Activated CD8-positive, alpha-beta memory T cell treated with anti-CD3 and anti-CD28 coated beads, Interleukin-2, amount 50 U/mL, for 48 hours (primary cell): ENCODE results near the gene UQCC2.

ENCODE experiments used
- DNase-seq: peaks from one replicate; pipeline ENCODE4 v3.0.0-alpha.2; 2020

UQCC2 gene

GRCh38 chr6:33688006-33688405 is 23.5 kb downstream of the UQCC2 start:
- no peak for DNase-seq

- no peak for DNase-seq
Observed at GRCh38 chr6:33686981-33687975, 24.2 kb downstream of the UQCC2 start.

- no peak for DNase-seq
Observed at GRCh38 chr6:33686225-33686924, 25.1 kb downstream of the UQCC2 start.

GRCh38 chr6:33685411-33686224 is 25.9 kb downstream of the UQCC2 start:
- no peak for DNase-seq

- DNase-seq: no peak
Observed at GRCh38 chr6:33684983-33685382, 26.5 kb downstream of the UQCC2 start.

- DNase-seq: no peak
Observed at GRCh38 chr6:33684428-33684896, 27.0 kb downstream of the UQCC2 start.

- DNase-seq: no peak
Observed at GRCh38 chr6:33683576-33684427, 27.7 kb downstream of the UQCC2 start.

- DNase-seq: peak; percentile 71
Observed at GRCh38 chr6:33683051-33683571, 28.4 kb downstream of the UQCC2 start.

- DNase-seq: no peak
Observed at GRCh38 chr6:33682341-33682740, 29.2 kb downstream of the UQCC2 start.

GRCh38 chr6:33679761-33680160 is 31.7 kb downstream of the UQCC2 start:
- no peak for DNase-seq

GRCh38 chr6:33678932-33679490 is 32.5 kb downstream of the UQCC2 start:
- DNase-seq: no peak

- DNase-seq: no peak
Observed at GRCh38 chr6:33678233-33678931, 33.1 kb downstream of the UQCC2 start.

GRCh38 chr6:33677689-33678088 is 33.8 kb downstream of the UQCC2 start:
- DNase-seq: no peak

GRCh38 chr6:33677143-33677660 is 34.3 kb downstream of the UQCC2 start:
- DNase-seq: no peak

GRCh38 chr6:33676416-33677142 is 34.9 kb downstream of the UQCC2 start:
- no peak for DNase-seq

- no peak for DNase-seq
Observed at GRCh38 chr6:33675968-33676367, 35.5 kb downstream of the UQCC2 start.

- no peak for DNase-seq
Observed at GRCh38 chr6:33673851-33674250, 37.6 kb downstream of the UQCC2 start.

GRCh38 chr6:33672808-33673207 is 38.7 kb downstream of the UQCC2 start:
- DNase-seq: no peak

- DNase-seq: no peak
Observed at GRCh38 chr6:33671744-33672072, 39.8 kb downstream of the UQCC2 start.
